T-cell (primary cell): Measurements from ENCODE around the gene EVPL. TPM values are rescaled to one million over a fixed set of nuclear protein-coding genes. Genes with fewer than 3 reads are reported as not detected.
A peak's percentile ranks its signal among the peaks of the same experiment; 100 is the strongest.

Source experiments
- ATAC-seq, 4 experiments: fragments of 200-7000 bp in 3 of 4; fragments of 150-1000 bp in 1 of 4; cut with Tn5 transposase; replicated peaks in 1 of 4; 1 replicate in 3 of 4; 2 replicates in 1 of 4; pipeline ENCODE4 v1.10.0; 2021; ENCODE audit warnings: moderate library complexity in 3 of 4, mild to moderate bottlenecking in 2 of 4, moderate number of reproducible peaks in 1 of 4
- CTCF ChIA-PET, 2 donors: fragments of 300-600 bp; sonication (Branson Sonifier 250); formaldehyde crosslinking; loops; one replicate each; lab custom pipeline; 2022; ENCODE audit warnings: antibody characterized with exemption in 2 of 2; lab: Charles Lee
- POLR2A ChIA-PET, 2 donors: fragments of 300-600 bp; sonication (Branson Sonifier 250); formaldehyde crosslinking; loops; one replicate each; lab custom pipeline; 2022; ENCODE audit warnings: antibody characterized with exemption in 2 of 2; lab: Charles Lee
- DNase-seq, 35 experiments: peaks; one replicate each; pipeline versions ENCODE4 v3.0.0 to v3.0.0-alpha.2; 2013 to 2023
- H3K27ac ChIP-seq: one replicate; pipeline ENCODE4 v1.5.1; 2013; ENCODE audit warnings: low read length
- H3K27me3 ChIP-seq, 2 experiments: replicated peaks in 1 of 2; 1 replicate in 1 of 2; 2 replicates in 1 of 2; pipeline versions ENCODE4 v1.6.1 to v1.7.0; 2013; ENCODE audit warnings: low read length in 1 of 2, mixed read lengths in 1 of 2; ENCODE audit not compliant: control insufficient read depth in 2 of 2, insufficient read depth in 2 of 2; ENCODE audit errors: extremely low read depth in 1 of 2
- H3K36me3 ChIP-seq, 2 donors: 1 replicate in 1 of 2; 2 replicates in 1 of 2; pipeline versions ENCODE4 v1.6.1 to v1.7.0; 2013; ENCODE audit warnings: low read length in 1 of 2; ENCODE audit not compliant: control insufficient read depth in 2 of 2, insufficient read depth in 1 of 2; ENCODE audit errors: extremely low read depth in 1 of 2
- H3K4me1 ChIP-seq, 2 experiments: 1 replicate in 1 of 2; 2 replicates in 1 of 2; pipeline versions ENCODE4 v1.6.1 to v1.7.0; 2013; ENCODE audit warnings: low read length in 2 of 2, mixed read lengths in 1 of 2; ENCODE audit not compliant: insufficient read depth in 2 of 2, control insufficient read depth in 1 of 2; ENCODE audit errors: extremely low read depth in 1 of 2
- H3K4me3 ChIP-seq, 2 donors: 1 replicate in 1 of 2; 2 replicates in 1 of 2; pipeline versions ENCODE4 v1.5.1 to v1.7.0; 2013; ENCODE audit warnings: mild to moderate bottlenecking in 2 of 2, low read length in 1 of 2, moderate library complexity in 1 of 2; ENCODE audit not compliant: control insufficient read depth in 1 of 2; ENCODE audit errors: extremely low read depth in 1 of 2
- H3K9me3 ChIP-seq: 2 replicates; pipeline ENCODE4 v1.7.0; 2013
- H3K27ac Mint-ChIP-seq, 2 donors: one replicate each; pipeline ENCODE4 v1.8.0; 2020 to 2021; ENCODE audit warnings: mild to moderate bottlenecking in 2 of 2, mixed read lengths in 2 of 2
- H3K27me3 Mint-ChIP-seq, 2 donors: one replicate each; pipeline ENCODE4 v1.8.0; 2021 to 2022; ENCODE audit warnings: mixed read lengths in 2 of 2
- H3K36me3 Mint-ChIP-seq: one replicate; pipeline ENCODE4 v1.8.0; 2021; ENCODE audit warnings: mixed read lengths
- H3K4me1 Mint-ChIP-seq, 3 donors: one replicate each; pipeline ENCODE4 v1.8.0; 2020 to 2022; ENCODE audit warnings: mixed read lengths in 3 of 3, mild to moderate bottlenecking in 1 of 3
- H3K4me3 Mint-ChIP-seq, 3 donors: one replicate each; pipeline ENCODE4 v1.8.0; 2020 to 2022; ENCODE audit warnings: mild to moderate bottlenecking in 3 of 3, mixed read lengths in 3 of 3, moderate library complexity in 3 of 3
- H3K9me3 Mint-ChIP-seq, 3 donors: one replicate each; pipeline ENCODE4 v1.8.0; 2020 to 2022; ENCODE audit warnings: mixed read lengths in 3 of 3
- WGBS: methylation state at CpG from one replicate; pipeline ENCODE4 v1.1.5; 2013; ENCODE audit warnings: missing lambda C conversion rate; ENCODE audit not compliant: insufficient coverage; 5-methylcytosine and 5-hydroxymethylcytosine counted together
- total RNA-seq, 35 experiments: library from RNA in 6 of 35; stranded (reverse) in 6 of 35; fragments of 120-200 nt in 1 of 35; gene quantifications; one replicate each; pipeline versions ENCODE4 v1.2.1 to v1.2.4 and lab custom pipeline; 2013 to 2026

EVPL gene
- total RNA-seq, 5 donors from 2014 or later (not counting 1 experiment from before 2014, with no cell fraction given), result 0.58 to 1.0 (median 0.72) TPM

DNA sequence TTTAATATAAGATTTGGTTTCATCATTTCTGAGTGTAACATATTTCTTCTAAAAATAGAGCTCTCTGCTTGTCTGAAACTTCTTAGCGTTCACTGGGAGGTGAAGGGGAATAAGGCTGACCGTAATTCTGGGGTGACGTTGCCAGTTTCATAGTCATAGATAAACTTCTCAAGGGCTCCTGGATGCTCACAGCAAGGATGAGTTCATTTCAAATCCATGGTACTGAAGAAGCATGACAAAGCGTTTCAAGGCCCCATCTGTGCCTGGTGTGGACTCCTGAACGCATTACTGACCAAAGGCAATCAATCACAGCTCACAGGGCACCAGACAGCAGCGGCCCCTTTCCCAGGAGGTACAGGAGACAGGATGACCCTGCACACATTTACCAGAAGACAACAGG, 12.0 kb upstream of the EVPL start:
- DNase-seq, result no peak
- ATAC-seq, result no peak
- Histone ChIP-seq H3K36me3 (peaks cover 25 to 56% of the 10 kb centered on the region in 2 donors), H3K27ac (no peak overlapping the region), H3K4me1 (no peaks in the 10 kb centered on the region), H3K9me3 (no peaks in the 10 kb centered on the region), H3K4me3 (no peak overlapping the region), H3K27me3 (no peaks in the 10 kb centered on the region)
- Mint-ChIP-seq H3K4me3 (no peak overlapping the region), H3K36me3 (peaks cover 39% of the 10 kb centered on the region), H3K27me3 (no peaks in the 10 kb centered on the region), H3K27ac (no peak overlapping the region), H3K9me3 (no peaks in the 10 kb centered on the region), H3K4me1 (peaks cover 2 to 9% (median 5%) of the 10 kb centered on the region in 3 donors)
- 94% methylated on average over 6 of the region's 6 CpGs for WGBS
- ChIA-PET CTCF (no interaction called here), POLR2A (no interaction called here)

DNA sequence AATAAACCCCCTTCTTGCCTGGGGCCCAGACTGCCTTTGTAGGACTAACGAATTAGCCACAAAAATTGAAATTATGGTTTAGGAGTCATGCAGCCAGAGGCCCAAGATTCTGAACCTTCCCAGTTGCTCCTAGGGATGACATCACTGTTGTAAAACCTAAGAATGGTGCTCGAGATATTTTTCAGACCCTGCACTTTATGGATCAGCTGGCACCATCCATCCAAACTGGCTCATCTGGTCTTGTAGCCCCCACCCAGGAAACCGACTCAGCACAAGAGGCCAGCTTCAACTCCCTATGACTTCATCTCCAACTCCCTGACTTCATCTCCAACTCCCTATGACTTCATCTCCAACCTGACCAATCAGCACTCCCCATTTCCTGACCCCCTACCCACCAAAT, 10.9 kb upstream of the EVPL start:
- Mint-ChIP-seq H3K9me3 (no peaks in the 10 kb centered on the region), H3K36me3 (peaks cover 28% of the 10 kb centered on the region), H3K4me1 (peaks cover 2 to 14% (median 5%) of the 10 kb centered on the region in 3 donors), H3K4me3 (no peak overlapping the region), H3K27ac (peak overlapping the region; percentile 6 to 69), H3K27me3 (no peaks in the 10 kb centered on the region)
- peaks cover 16 to 45% of the 10 kb centered on the region in 2 donors for H3K36me3 ChIP-seq
- H3K4me1 ChIP-seq, result no peaks in the 10 kb centered on the region
- no peak overlapping the region for H3K4me3 ChIP-seq
- DNase-seq (no peak), ATAC-seq (no peak)
- ChIA-PET CTCF (no interaction called here), POLR2A (interaction anchor here in 1 of 2 donors (0.6 kb wide), 1 partner anchor 338 kb away, joined by 4 read pairs; no protein-coding TSS in a partner anchor)
- H3K27me3 ChIP-seq, result no peaks in the 10 kb centered on the region
- WGBS, result 89% methylated on average over 3 of the region's 3 CpGs
- no peak overlapping the region for H3K27ac ChIP-seq
- H3K9me3 ChIP-seq, result no peaks in the 10 kb centered on the region

DNA sequence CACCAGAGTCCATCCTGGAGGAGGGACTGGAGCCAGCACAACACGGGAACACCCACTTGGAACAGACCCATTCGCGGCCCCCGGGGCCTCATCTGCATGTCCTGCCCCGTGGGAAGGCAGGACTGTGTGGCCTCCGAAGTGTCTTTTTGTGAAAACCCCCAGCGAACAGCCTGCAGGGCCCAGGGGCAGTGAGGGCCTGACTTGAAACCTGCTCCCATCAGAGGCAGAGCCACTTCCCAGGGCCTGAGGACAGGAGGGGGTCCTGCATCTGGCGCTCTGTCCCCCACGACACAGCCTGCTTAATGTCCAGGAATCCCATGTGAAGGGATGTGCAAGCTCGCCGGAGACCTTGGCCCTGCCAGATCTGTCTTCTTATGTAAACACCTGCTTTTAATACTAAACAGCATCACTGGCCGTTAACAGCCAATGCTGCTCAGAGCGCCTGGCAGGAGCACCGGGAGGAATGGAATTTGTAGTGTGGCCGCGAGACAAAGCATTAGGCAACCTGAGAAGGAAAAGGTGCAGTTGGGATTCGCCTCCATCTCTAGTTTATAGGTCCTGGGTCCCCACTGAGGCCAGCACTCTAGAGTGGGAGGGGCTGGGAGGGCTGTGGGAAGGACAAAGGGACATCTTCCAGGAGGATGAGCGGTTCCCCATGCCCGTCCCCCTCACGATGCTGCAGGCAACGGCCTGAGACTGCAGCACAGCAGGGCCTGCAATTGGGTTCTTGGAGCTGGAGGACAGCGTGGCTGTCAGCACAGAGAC, 9.6 kb upstream of the EVPL start:
- Mint-ChIP-seq H3K9me3 (no peaks in the 10 kb centered on the region), H3K4me3 (no peak overlapping the region), H3K36me3 (peaks cover 26% of the 10 kb centered on the region), H3K27me3 (no peaks in the 10 kb centered on the region), H3K4me1 (peaks cover 2 to 14% (median 5%) of the 10 kb centered on the region in 3 donors), H3K27ac (peak overlapping the region in 1 of 2 donors; percentile 1)
- ChIA-PET CTCF (no interaction called here), POLR2A (no interaction called here)
- Histone ChIP-seq H3K27ac (no peak overlapping the region), H3K4me3 (no peak overlapping the region), H3K4me1 (peaks cover 0 to 3% of the 10 kb centered on the region in 2 experiments), H3K27me3 (no peaks in the 10 kb centered on the region), H3K36me3 (peaks cover 10 to 35% of the 10 kb centered on the region in 2 donors), H3K9me3 (no peaks in the 10 kb centered on the region)
- ATAC-seq, result peak in 1 of 4 experiments; percentile 28
- no peak for DNase-seq
- WGBS, result 97% methylated on average over 19 of the region's 22 CpGs

- Histone ChIP-seq H3K36me3 (peaks cover 0 to 15% of the 10 kb centered on the region in 2 donors), H3K4me1 (peaks cover 2 to 18% of the 10 kb centered on the region in 2 experiments), H3K27me3 (no peaks in the 10 kb centered on the region), H3K27ac (no peak overlapping the region), H3K9me3 (no peaks in the 10 kb centered on the region), H3K4me3 (no peak overlapping the region)
- ChIA-PET CTCF (interaction anchor here in 1 of 2 donors (1.0 kb wide), 1 partner anchor 203 kb away, joined by 3 read pairs; no protein-coding TSS in a partner anchor), POLR2A (no interaction called here)
- Mint-ChIP-seq H3K36me3 (peaks cover 12% of the 10 kb centered on the region), H3K4me3 (no peak overlapping the region), H3K27me3 (no peaks in the 10 kb centered on the region), H3K27ac (no peak overlapping the region), H3K9me3 (no peaks in the 10 kb centered on the region), H3K4me1 (peaks cover 9 to 18% (median 11%) of the 10 kb centered on the region in 3 donors)
- WGBS, result 89% methylated on average over 8 of the region's 13 CpGs
- no peak for DNase-seq
- ATAC-seq, result no peak
Observed at GRCh38 chr17:76034428-76035350, 7.6 kb upstream of the EVPL start.

DNA sequence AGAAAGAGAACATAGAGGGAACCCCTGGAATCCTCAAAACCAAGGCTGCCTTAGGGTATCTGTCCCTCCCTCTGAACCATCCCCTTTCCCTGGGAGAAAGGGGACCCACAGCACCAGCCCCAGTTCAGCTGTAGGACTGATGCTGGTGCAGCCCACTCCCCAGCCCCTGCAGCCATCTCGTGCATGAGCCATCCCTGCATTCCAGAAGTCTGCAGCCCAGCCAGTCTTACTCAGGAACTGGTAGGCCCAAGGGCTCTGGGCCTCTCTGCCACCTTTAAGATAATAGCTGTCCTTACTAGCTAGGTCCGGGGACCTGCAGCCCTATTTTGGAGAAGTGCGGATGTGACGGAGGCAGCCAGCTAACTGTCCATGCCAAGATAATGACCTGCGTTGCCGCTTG, 6.0 kb upstream of the EVPL start:
- ATAC-seq (no peak), DNase-seq (no peak)
- no peaks in the 10 kb centered on the region for H3K27me3 Mint-ChIP-seq
- Histone ChIP-seq H3K27ac (no peak overlapping the region), H3K4me1 (peaks cover 6 to 34% of the 10 kb centered on the region in 2 experiments), H3K27me3 (no peaks in the 10 kb centered on the region), H3K36me3 (no peaks in the 10 kb centered on the region), H3K9me3 (no peaks in the 10 kb centered on the region), H3K4me3 (no peak overlapping the region)
- ChIA-PET CTCF (no interaction called here), POLR2A (no interaction called here)
- no peak overlapping the region for H3K4me3 Mint-ChIP-seq
- no peak overlapping the region for H3K27ac Mint-ChIP-seq
- H3K4me1 Mint-ChIP-seq, result peaks cover 22 to 28% (median 27%) of the 10 kb centered on the region in 3 donors
- no peaks in the 10 kb centered on the region for H3K9me3 Mint-ChIP-seq
- H3K36me3 Mint-ChIP-seq, result no peaks in the 10 kb centered on the region
- WGBS, result 97% methylated on average over 5 of the region's 6 CpGs

- H3K4me1 Mint-ChIP-seq, result peaks cover 22 to 28% (median 27%) of the 10 kb centered on the region in 3 donors
- ChIA-PET POLR2A (no interaction called here), CTCF (no interaction called here)
- no peak overlapping the region for H3K27ac Mint-ChIP-seq
- Histone ChIP-seq H3K9me3 (no peaks in the 10 kb centered on the region), H3K4me3 (no peak overlapping the region), H3K36me3 (no peaks in the 10 kb centered on the region), H3K4me1 (peaks cover 6 to 35% of the 10 kb centered on the region in 2 experiments), H3K27me3 (no peaks in the 10 kb centered on the region), H3K27ac (no peak overlapping the region)
- 95% methylated on average over 4 of the region's 5 CpGs for WGBS
- no peaks in the 10 kb centered on the region for H3K36me3 Mint-ChIP-seq
- DNase-seq (no peak), ATAC-seq (no peak)
- H3K9me3 Mint-ChIP-seq, result no peaks in the 10 kb centered on the region
- no peak overlapping the region for H3K4me3 Mint-ChIP-seq
- no peaks in the 10 kb centered on the region for H3K27me3 Mint-ChIP-seq
Observed at GRCh38 chr17:76032780-76033108, 5.6 kb upstream of the EVPL start.
